Effector CD4-positive, alpha-beta T cell (primary cell): Measurements from ENCODE around the gene RNF169.
A peak's percentile ranks its signal among the peaks of the same experiment; 100 is the strongest.
"Not testable (repeated sequence)": the region's sequence is repeated elsewhere in the genome, so short reads cannot be mapped to it uniquely, and the experiment has no call there.

Source experiments
- DNase-seq: peaks from one replicate; pipeline ENCODE4 v3.0.0-alpha.2; 2020

The RNF169 gene

GRCh38 chr11:74730571-74731260 is 17.9 kb upstream of the RNF169 start:
- no peak for DNase-seq

- no peak for DNase-seq
Measured at GRCh38 chr11:74731301-74732094, 17.2 kb upstream of the RNF169 start, which contains the start of gene CHRDL2. Gene CHRDL2, minus strand, starts transcription at chr11:74731426. Its CDS starts 538 bp downstream, at chr11:74730888.

- DNase-seq: no peak
Measured at GRCh38 chr11:74734559-74734925, 14.1 kb upstream of the RNF169 start.

DNA sequence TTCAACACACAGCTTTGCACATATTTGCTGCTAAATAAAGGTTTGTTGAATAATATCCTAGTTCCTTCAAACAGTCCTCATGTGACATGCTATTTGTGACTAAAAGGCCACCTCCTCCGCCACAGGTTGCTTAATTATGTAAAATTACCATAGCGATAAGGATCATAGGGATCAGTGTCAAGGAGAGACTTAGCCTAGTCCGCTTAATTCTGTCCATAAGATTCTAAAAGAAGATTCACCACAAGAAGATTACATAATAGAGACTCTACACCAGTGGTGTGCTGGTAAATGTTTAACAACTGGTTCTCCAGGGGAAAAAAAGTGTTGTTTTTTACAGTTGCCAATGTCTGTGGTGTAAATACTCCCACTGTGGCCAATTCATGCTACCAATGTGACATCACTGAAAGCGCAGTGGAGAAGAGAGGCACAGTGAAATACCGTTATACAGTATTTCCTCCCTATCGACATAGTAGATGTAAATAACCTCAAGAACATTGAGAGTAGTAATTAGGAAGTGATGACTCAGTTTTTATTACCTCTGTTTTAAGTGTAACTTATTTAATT is 13.2 kb upstream of the RNF169 start:
- DNase-seq: no peak

- DNase-seq: no peak
Measured at GRCh38 chr11:74736031-74736430, 12.6 kb upstream of the RNF169 start.

GRCh38 chr11:74739546-74740270 is 8.9 kb upstream of the RNF169 start:
- DNase-seq: peak; percentile 40

- no peak for DNase-seq
Measured at GRCh38 chr11:74742070-74742469, 6.6 kb upstream of the RNF169 start.

DNA sequence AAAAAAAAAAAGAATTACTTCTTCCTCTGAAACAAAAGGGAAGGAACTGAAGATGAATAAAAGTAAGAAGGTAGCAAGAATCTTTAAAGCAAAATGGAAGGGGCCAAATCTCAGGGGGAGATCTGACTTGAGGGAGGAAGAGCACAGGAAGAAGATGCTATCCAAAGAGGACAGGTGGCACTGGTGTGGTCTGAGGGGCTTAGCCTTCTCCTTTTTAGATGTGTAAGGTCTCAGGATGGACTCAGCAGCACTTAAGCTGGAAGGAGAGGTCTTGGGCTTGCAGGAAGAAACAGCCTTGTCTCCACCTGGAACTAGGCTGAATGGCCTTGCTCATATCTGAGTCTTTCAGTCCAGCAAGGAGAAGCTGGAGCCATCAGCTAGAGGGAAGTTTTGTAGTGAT is 5.0 kb upstream of the RNF169 start:
- DNase-seq: no peak

DNA sequence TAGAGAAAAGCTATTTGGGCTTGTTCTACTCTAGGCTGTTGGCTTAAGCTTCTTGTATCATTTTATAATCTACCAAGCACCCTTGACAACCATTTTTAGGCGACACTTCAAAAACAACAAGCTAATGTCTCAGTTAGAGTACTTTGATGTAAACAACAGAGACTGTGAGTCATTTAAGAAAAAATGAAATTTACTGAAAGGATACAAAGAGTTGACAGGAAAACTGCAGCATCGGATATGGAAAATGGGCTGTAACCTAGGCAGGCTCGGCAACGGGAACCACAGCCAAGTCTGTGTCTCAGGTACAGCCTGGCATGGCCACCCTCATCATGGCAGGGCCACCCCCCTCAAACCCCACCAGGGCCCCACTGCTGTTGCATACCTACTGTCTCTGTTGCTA is 4.4 kb upstream of the RNF169 start:
- no peak for DNase-seq

GRCh38 chr11:74746868-74747267 is 1.8 kb upstream of the RNF169 start:
- no peak for DNase-seq

- peak; percentile 10 for DNase-seq
Measured at GRCh38 chr11:74749127-74749964, 697 bp downstream of the RNF169 start.

GRCh38 chr11:74749965-74750296 is 1.3 kb downstream of the RNF169 start:
- no peak for DNase-seq

DNA sequence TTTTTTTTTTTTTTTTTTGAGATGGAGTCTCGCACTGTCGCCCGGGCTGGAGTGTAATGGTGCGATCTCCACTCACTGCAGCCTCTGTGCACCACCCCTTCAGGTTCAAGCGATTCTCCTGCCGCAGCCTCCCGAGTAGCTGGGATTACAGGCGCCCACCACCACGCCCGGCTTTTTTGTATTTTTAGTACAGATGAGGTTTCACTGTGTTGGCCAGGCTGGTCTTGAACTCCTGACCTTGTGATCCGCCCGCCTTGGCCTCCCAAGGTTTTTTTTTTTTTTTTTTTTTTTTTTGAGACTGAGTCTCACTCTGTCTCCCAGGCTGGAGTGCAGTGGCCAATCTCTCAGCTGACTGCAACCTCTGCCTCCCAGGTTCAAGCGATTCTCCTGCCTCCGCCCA is 1.9 kb downstream of the RNF169 start:
- not testable (repeated sequence) for DNase-seq

DNA sequence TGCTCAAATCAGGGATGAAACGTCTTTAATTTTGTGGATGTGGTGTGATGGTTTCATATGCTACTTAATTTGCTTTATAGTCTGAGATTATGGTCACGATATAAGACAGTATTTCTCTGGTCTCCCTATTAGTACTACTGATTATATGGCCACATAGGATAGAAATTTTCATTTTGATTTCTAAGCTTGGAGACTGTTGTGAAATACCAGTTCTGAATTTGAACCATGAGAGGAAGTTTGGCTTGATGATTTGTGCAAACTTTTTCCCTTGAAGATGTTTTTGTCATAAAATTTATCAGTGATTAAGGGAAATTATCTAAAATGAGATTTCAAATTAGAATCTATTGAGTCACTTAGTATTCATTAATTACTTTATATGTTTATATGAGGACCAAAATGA is 2.7 kb downstream of the RNF169 start:
- no peak for DNase-seq

DNA sequence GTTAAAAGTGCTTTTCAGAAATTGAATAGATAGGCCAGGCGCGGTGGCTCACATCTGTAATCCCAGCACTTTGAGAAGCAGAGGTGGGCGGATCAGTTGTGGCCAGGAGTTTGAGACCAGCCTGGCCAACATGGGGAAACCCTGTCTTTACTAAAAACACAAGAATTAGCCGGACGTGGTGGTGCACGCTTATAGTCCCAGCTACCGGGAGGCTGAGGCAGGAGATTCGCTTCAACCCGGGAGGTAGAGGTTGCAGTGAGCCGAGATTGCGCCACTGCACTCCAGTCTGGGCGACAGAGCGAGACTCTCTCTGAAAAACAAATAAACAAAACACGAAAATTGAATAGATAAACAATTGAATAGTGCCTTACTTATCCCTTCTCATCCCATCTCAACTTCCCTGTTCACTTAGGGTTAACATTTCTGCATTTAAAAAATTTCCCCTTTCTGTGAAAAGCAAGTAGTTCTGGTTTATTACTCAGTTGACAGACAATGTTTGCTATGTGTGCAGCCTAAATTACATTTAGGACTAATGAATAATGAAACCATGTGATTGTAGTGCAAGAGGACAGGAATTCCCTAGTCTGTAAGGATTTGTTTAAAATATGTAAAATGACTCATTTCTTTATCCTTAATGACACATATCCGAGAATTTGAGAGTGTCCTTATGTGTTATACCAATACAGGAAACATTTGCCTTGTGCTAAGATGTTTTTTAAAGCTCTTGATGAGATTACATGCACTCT is 6.0 kb downstream of the RNF169 start:
- no peak for DNase-seq

DNA sequence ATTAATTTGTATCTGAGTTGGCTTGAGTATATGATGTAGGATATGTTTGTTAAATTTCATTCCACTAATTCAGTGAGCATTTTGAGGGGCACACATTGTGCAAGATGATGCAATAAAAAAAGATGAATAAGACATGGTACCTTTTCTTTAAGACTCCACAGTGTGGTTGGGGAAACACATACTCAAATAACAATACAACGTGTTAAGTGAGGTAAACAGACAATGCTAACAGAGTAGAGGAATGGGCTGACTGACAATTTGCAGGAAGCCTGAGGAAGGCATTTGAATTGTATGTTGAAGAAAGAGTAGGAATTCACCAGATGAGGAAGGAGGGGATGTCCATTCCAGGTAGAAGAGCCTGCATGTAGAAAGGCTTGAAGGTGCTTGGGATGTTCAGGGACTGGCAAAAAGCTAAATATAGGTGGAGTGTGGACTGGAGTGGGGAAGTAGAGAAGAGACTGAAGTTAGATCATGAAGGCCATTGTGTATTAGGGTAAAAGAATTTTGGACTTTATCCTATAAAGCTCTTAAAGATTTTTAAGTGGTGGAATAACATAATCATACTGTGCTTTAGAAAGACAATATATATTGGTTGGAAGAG is 6.8 kb downstream of the RNF169 start:
- no peak for DNase-seq

GRCh38 chr11:74756571-74756970 is 7.9 kb downstream of the RNF169 start:
- DNase-seq: no peak

- DNase-seq: no peak
Measured at GRCh38 chr11:74766905-74767304, 18.3 kb downstream of the RNF169 start.

GRCh38 chr11:74768172-74768651 is 19.6 kb downstream of the RNF169 start:
- not testable (repeated sequence) for DNase-seq

- no peak for DNase-seq
Measured at GRCh38 chr11:74769055-74769707, 20.5 kb downstream of the RNF169 start.

DNA sequence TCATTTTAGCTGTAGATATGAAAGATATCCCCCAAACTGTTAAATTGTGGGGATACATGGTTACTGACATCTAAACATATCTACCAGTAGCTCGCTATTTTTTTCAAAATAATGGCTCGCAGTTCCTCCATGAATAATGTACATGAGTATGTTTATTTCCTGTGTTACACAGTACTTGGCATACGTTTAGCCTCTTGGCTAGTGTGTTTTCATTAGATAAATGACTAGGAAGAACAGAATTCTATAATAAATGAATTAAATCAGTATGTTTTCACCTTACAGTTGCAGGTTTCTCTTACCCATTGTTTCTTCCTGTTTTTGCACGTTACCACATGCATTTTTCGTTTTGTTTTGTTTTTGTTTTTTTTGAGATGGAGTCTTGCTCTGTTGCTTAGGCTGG is 21.8 kb downstream of the RNF169 start:
- no peak for DNase-seq
